GM19467 (cell line): ENCODE measurements around the gene VSTM4.

Source experiments
- ATAC-seq: cut with Tn5 transposase; IDR thresholded peaks from one replicate; pipeline ENCODE4 v1.9.1; 2021; ENCODE audit warnings: mild to moderate bottlenecking, moderate library complexity; ENCODE audit not compliant: unreplicated experiment

The VSTM4 gene

GRCh38 chr10:49118430-49119074 is 3.2 kb upstream of the VSTM4 start:
- ATAC-seq = no peak

GRCh38 chr10:49117376-49118070 is 2.2 kb upstream of the VSTM4 start:
- ATAC-seq = no peak

GRCh38 chr10:49116509-49117375 is 1.4 kb upstream of the VSTM4 start:
- no peak for ATAC-seq

GRCh38 chr10:49115796-49116508 is 630 bp upstream of the VSTM4 start:
- no peak for ATAC-seq

DNA sequence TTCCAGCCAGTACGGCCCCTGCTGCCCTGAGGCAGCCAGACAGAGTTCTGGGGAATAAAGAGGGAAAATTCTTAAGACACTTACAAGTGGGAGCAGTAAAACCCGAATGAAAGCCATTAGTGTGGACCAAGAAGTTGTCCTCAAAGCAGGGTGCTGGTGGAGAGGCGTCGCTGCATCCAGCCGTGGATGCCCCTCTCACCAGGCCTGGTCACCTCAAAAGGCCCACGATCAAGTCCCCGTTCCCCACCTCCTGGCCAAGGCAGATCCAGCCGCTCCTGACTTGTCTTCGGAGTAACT is 656 bp downstream of the VSTM4 start:
- ATAC-seq = no peak

- no peak for ATAC-seq
Measured at GRCh38 chr10:49113741-49114141, 1.6 kb downstream of the VSTM4 start.

DNA sequence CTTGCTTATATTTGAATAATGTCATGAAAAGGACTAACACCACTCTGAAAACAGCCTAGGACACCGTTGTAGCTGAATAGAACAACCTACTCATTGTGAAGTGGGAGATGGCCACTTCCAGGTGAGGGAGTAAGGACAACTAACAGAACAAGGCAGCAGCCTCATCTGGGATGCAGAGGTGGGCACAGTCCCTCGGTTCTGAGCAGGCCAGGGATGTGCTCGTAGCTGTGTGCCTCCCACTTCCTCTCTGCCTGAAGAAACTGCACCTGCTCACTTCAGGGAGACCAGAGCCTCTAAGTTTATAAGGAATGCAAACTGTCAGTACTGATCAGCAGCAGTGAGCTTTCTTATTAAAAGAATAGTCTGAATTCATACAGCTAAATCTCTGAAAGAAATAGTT is 2.5 kb downstream of the VSTM4 start:
- no peak for ATAC-seq

GRCh38 chr10:49112098-49112497 is 3.2 kb downstream of the VSTM4 start:
- ATAC-seq = no peak

DNA sequence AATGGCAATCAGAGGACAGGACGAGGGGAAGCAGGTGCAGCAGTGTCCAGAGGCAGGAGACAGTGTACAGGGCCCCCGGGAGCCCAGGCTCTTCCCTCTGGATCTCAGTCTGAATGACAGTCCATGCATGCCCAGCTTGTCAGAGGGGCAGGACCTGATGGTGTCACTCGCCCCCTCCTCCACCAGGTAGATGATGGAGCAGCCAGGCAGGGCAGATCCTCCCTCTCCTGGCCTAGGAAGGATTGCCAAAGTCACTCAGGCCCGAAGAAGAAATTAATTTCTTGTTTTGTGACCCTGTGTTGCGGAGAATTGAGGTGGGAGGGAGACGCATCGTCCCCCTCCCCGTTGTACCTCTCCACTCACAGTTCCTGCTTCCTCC is 4.0 kb downstream of the VSTM4 start:
- ATAC-seq = no peak

- ATAC-seq = no peak
Measured at GRCh38 chr10:49110684-49111319, 4.5 kb downstream of the VSTM4 start.

GRCh38 chr10:49109669-49110340 is 5.5 kb downstream of the VSTM4 start:
- ATAC-seq = no peak

DNA sequence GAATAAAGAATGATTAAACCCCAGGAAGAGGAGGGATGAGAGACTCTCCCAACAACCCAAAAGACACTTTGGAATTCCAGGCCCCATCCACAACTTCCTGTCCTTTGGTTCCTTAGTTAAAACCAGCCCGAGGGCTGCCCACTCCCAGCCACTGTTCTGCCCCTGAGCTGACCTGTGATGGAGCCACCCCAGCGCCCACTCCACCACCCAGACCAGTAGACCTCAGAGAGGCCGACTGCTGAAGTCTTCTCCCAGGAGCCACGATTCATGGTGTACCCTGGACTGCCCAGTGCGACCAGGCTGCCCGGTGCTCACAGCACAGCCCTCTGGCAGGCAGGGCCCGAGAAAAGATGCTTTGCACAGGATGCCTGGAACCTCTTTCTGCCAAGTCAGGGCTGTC is 6.7 kb downstream of the VSTM4 start:
- ATAC-seq = no peak

- ATAC-seq = no peak
Measured at GRCh38 chr10:49107887-49108267, 7.4 kb downstream of the VSTM4 start.

DNA sequence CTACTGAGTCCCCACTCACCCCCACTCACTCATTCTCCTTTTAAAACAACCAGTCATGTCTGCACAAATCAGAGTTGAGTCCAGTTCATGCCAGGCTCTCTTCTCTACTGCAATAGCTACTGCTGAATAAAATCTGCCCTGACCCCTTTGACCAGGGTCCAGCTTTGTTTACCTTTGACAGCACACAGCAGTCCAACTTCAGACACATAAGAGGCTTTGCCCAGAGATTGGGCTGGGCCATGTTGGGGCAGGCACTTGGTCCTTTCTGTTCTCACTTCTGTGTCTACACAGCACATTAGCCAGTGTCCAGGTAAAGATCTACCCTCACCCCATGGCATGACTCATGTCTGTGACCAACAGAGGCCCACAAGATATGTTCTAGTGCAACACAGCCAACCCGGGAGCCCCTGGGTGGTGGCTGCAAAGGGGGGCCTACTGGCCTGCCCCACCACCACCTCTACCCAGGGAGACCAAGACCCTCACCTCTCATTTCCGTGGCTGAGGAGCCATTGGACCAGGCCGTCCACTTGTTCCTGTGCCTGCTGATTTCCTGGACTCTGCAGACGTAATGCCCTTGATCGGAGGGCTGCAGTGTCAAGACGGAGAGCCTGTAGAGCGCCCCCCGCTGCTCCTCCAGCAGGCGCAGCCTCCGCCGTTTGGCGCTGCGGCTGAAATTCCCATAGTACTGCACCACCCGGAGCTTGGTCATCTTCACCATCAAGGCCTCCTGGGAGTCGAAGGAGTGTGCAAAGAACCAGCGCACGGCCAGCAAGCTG is 8.0 kb downstream of the VSTM4 start:
- no peak for ATAC-seq

DNA sequence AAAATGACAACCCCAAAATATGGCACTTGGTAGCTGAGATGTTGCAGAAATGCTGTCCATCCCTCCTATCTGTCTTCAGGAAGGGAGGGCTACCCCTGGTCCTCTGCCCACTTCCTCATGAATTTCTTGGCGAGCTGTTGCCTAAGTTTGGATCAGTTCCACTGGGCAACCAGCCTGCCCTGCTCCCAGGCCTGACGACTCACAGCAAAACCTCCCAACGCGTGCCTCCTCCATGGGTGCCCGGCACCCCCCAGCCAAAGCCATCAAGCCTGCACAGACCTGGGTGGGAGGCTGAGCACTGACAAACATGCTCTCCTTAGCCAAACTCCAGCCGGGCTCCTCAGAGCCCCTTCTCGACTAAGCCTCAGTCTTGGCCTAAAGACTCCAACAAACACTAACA is 8.9 kb downstream of the VSTM4 start:
- ATAC-seq = no peak

GRCh38 chr10:49105076-49105475 is 10.2 kb downstream of the VSTM4 start:
- ATAC-seq = no peak

DNA sequence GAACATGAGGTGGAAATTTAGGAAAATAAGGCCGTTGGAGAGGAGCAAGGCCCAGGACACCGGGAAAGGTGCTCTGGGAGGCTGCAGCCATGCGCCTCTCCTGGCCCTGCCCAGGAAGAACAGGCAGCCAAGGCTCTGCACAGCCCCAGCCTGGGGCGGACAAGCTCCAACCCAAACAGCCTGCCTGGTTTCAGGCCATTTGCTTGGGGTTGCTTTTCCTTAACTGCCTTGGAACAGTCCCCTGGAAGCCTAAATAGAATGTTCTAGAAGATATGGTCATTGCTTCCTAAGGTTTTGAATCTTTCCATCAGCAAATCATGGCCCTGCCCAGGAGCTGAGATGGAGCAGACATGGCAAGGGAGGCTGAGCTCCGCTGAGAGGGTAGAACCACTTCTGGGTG is 11.0 kb downstream of the VSTM4 start:
- ATAC-seq = no peak

- no peak for ATAC-seq
Measured at GRCh38 chr10:49103761-49104160, 11.6 kb downstream of the VSTM4 start.

GRCh38 chr10:49099046-49099445 is 16.3 kb downstream of the VSTM4 start:
- ATAC-seq = no peak
